HG02943 (cell line): Measurements from ENCODE around the gene MS4A2.
"Not testable (repeated sequence)": the region's sequence is repeated elsewhere in the genome, so short reads cannot be mapped to it uniquely, and the experiment has no call there.

ENCODE experiments used
- ATAC-seq: cut with Tn5 transposase; IDR thresholded peaks from one replicate; pipeline ENCODE4 v1.9.1; 2021; ENCODE audit warnings: mild to moderate bottlenecking, low read depth, moderate library complexity; ENCODE audit not compliant: unreplicated experiment

MS4A2 gene

GRCh38 chr11:60100516-60100915 is 12.1 kb downstream of the MS4A2 start:
- no peak for ATAC-seq

GRCh38 chr11:60101368-60101767 is 12.9 kb downstream of the MS4A2 start:
- ATAC-seq = not testable (repeated sequence)

- ATAC-seq = not testable (repeated sequence)
These were observed 16.1 kb downstream of the MS4A2 start for GRCh38 chr11:60104471-60105115.

GRCh38 chr11:60108631-60109030 is 20.2 kb downstream of the MS4A2 start:
- not testable (repeated sequence) for ATAC-seq

GRCh38 chr11:60111793-60112192 is 23.3 kb downstream of the MS4A2 start:
- ATAC-seq = no peak

- ATAC-seq = no peak
These were observed 28.7 kb downstream of the MS4A2 start for GRCh38 chr11:60116996-60117790.

GRCh38 chr11:60118338-60118737 is 29.9 kb downstream of the MS4A2 start:
- no peak for ATAC-seq

GRCh38 chr11:60119710-60120109 is 31.2 kb downstream of the MS4A2 start:
- ATAC-seq = no peak

GRCh38 chr11:60121264-60121663 is 32.8 kb downstream of the MS4A2 start:
- no peak for ATAC-seq

- ATAC-seq = no peak
These were observed 34.1 kb downstream of the MS4A2 start for GRCh38 chr11:60122414-60123036.

- no peak for ATAC-seq
These were observed 36.5 kb downstream of the MS4A2 start for GRCh38 chr11:60124802-60125432.

GRCh38 chr11:60125956-60126585 is 37.6 kb downstream of the MS4A2 start:
- ATAC-seq = no peak

GRCh38 chr11:60127311-60127811 is 38.9 kb downstream of the MS4A2 start:
- ATAC-seq = no peak

GRCh38 chr11:60128376-60128775 is 39.9 kb downstream of the MS4A2 start:
- ATAC-seq = no peak

- ATAC-seq = not testable (repeated sequence)
These were observed 40.4 kb downstream of the MS4A2 start for GRCh38 chr11:60128866-60129265.

GRCh38 chr11:60129853-60130252 is 41.4 kb downstream of the MS4A2 start:
- no peak for ATAC-seq

- ATAC-seq = no peak
These were observed 42.0 kb downstream of the MS4A2 start for GRCh38 chr11:60130496-60130895.

- ATAC-seq = no peak
These were observed 43.4 kb downstream of the MS4A2 start for GRCh38 chr11:60131912-60132311.

- no peak for ATAC-seq
These were observed 45.5 kb downstream of the MS4A2 start for GRCh38 chr11:60133917-60134316.

GRCh38 chr11:60143768-60144167 is 55.3 kb downstream of the MS4A2 start:
- ATAC-seq = no peak
